SIG-M5 treated with dmso at 0.1 percent for 504 hours (cell line): ENCODE results near the gene CNPY1.
A peak's percentile ranks its signal among the peaks of the same experiment; 100 is the strongest.
"Not testable (repeated sequence)": the region's sequence is repeated elsewhere in the genome, so short reads cannot be mapped to it uniquely, and the experiment has no call there.

Source experiments
- DNase-seq: peaks from one replicate; lab custom pipeline; 2025; ENCODE audit not compliant: unreplicated experiment; lab: John Stamatoyannopoulos, UW

CNPY1 gene

GRCh38 chr7:155546449-155546848, at the start of gene CNPY1:
Gene CNPY1 (minus strand): TSS chr7:155546559. CDS start chr7:155545929, 630 bp downstream.
- DNase-seq: not testable (repeated sequence)

- DNase-seq: peak; percentile 61
These were observed 48.6 kb upstream of the CNPY1 start for GRCh38 chr7:155594961-155595366.

- DNase-seq: no peak
These were observed 47.9 kb upstream of the CNPY1 start for GRCh38 chr7:155594163-155594732.

GRCh38 chr7:155593461-155594162, 47.3 kb upstream of the CNPY1 start:
- peak; percentile 80 for DNase-seq

- no peak for DNase-seq
These were observed 44.9 kb upstream of the CNPY1 start for GRCh38 chr7:155591055-155591775.

- DNase-seq: peak; percentile 87
These were observed 44.1 kb upstream of the CNPY1 start for GRCh38 chr7:155590215-155591018.

GRCh38 chr7:155589001-155589980, 42.9 kb upstream of the CNPY1 start:
- DNase-seq: no peak

- no peak for DNase-seq
These were observed 42.2 kb upstream of the CNPY1 start for GRCh38 chr7:155588468-155588998.

GRCh38 chr7:155587486-155587885, 41.1 kb upstream of the CNPY1 start:
- no peak for DNase-seq

GRCh38 chr7:155586843-155587440, 40.6 kb upstream of the CNPY1 start:
- DNase-seq: no peak

- no peak for DNase-seq
These were observed 39.6 kb upstream of the CNPY1 start for GRCh38 chr7:155585951-155586350.

- DNase-seq: no peak
These were observed 39.2 kb upstream of the CNPY1 start for GRCh38 chr7:155585532-155585895.

GRCh38 chr7:155584763-155585531, 38.6 kb upstream of the CNPY1 start:
- DNase-seq: peak; percentile 28

- no peak for DNase-seq
These were observed 37.9 kb upstream of the CNPY1 start for GRCh38 chr7:155584261-155584660.

- DNase-seq: no peak
These were observed 37.3 kb upstream of the CNPY1 start for GRCh38 chr7:155583636-155584035.

- DNase-seq: no peak
These were observed 35.6 kb upstream of the CNPY1 start for GRCh38 chr7:155581954-155582353.

- DNase-seq: no peak
These were observed 34.9 kb upstream of the CNPY1 start for GRCh38 chr7:155581107-155581830.

- DNase-seq: no peak
These were observed 34.0 kb upstream of the CNPY1 start for GRCh38 chr7:155580367-155580766.
